ENCODE measurements around the gene TMPRSS11E. TPM values are rescaled to one million over a fixed set of nuclear protein-coding genes. Genes with fewer than 3 reads are reported as not detected.

The TMPRSS11E gene
- polyA plus RNA-seq, 3 donors = not detected

- Histone ChIP-seq H3K9me3 (replicated peaks in 1 of 2; ENCODE audit: control insufficient read depth in 1 of 2, insufficient read depth in 1 of 2, low read length in 2 of 2) (no peaks in the 10 kb centered on the region), H3K4me3 (replicated peaks in 1 of 3; ENCODE audit: low read depth in 2 of 3, low read length in 3 of 3) (no peak overlapping the region), H3K4me2 (replicated peaks; ENCODE audit: extremely low read depth, low read length, poor library complexity, severe bottlenecking) (no peak overlapping the region), H3K79me2 (ENCODE audit: insufficient read depth, low read length) (no peaks in the 10 kb centered on the region), H3K27me3 (ENCODE audit: control insufficient read depth in 2 of 2, insufficient read depth in 2 of 2, low read length in 2 of 2) (no peaks in the 10 kb centered on the region), H3K9ac (ENCODE audit: insufficient read depth, low read length, poor library complexity, severe bottlenecking) (no peak overlapping the region), H4K20me1 (ENCODE audit: insufficient read depth, low read length) (no peaks in the 10 kb centered on the region), H3K4me1 (ENCODE audit: control insufficient read depth in 1 of 2, insufficient read depth in 2 of 2, low read length in 2 of 2) (no peaks in the 10 kb centered on the region), H3K36me3 (replicated peaks in 1 of 2; ENCODE audit: control insufficient read depth in 1 of 2, insufficient read depth in 2 of 2, low read length in 2 of 2) (no peaks in the 10 kb centered on the region), H2AFZ (ENCODE audit: insufficient read depth, low read depth, low read length, poor library complexity, severe bottlenecking) (no peak overlapping the region), H3K27ac (ENCODE audit: low read depth in 1 of 2, low read length in 2 of 2) (no peak overlapping the region)
- intact Hi-C loops (cut with micrococcal nuclease) = no loop called here
- Mint-ChIP-seq H3K4me3 (no peak overlapping the region), H3K9me3 (peaks cover 0 to 4% (median 2%) of the 10 kb centered on the region in 7 donors), H3K27ac (no peak overlapping the region), H3K36me3 (no peaks in the 10 kb centered on the region), H3K4me1 (no peaks in the 10 kb centered on the region), H3K27me3 (ENCODE audit: low read depth in 3 of 3) (peaks cover 0 to 2% (median 0%) of the 10 kb centered on the region in 3 donors)
- WGBS (ENCODE audit: insufficient coverage) = no CpG with 5 or more reads among the region's 3 CpGs
- TF ChIP-seq CTCF (IDR thresholded peaks at IDR 0.05) = no peak
- no peak for DNase-seq
These were observed 14.5 kb downstream of the TMPRSS11E start for GRCh38 chr4:68461790-68462189.

- no peaks in the 10 kb centered on the region for H3K36me3 ChIP-seq (replicated peaks in 1 of 2; ENCODE audit: control insufficient read depth in 1 of 2, insufficient read depth in 2 of 2, low read length in 2 of 2)
These were observed 15.4 kb downstream of the TMPRSS11E start for GRCh38 chr4:68462691-68463090.

More at GRCh38 chr4:68462691-68463090, 15.4 kb downstream of the TMPRSS11E start:
- Mint-ChIP-seq H3K27me3 (ENCODE audit: low read depth in 3 of 3) (peaks cover 0 to 2% (median 2%) of the 10 kb centered on the region in 3 donors), H3K36me3 (no peaks in the 10 kb centered on the region), H3K4me3 (no peak overlapping the region), H3K27ac (no peak overlapping the region), H3K4me1 (no peaks in the 10 kb centered on the region), H3K9me3 (peaks cover 0 to 4% (median 2%) of the 10 kb centered on the region in 7 donors)
- Histone ChIP-seq H3K27me3 (ENCODE audit: control insufficient read depth in 2 of 2, insufficient read depth in 2 of 2, low read length in 2 of 2) (no peaks in the 10 kb centered on the region), H3K9ac (ENCODE audit: insufficient read depth, low read length, poor library complexity, severe bottlenecking) (no peak overlapping the region), H3K4me3 (replicated peaks in 1 of 3; ENCODE audit: low read depth in 2 of 3, low read length in 3 of 3) (no peak overlapping the region), H3K4me1 (ENCODE audit: control insufficient read depth in 1 of 2, insufficient read depth in 2 of 2, low read length in 2 of 2) (no peaks in the 10 kb centered on the region), H3K4me2 (replicated peaks; ENCODE audit: extremely low read depth, low read length, poor library complexity, severe bottlenecking) (no peak overlapping the region), H4K20me1 (ENCODE audit: insufficient read depth, low read length) (no peaks in the 10 kb centered on the region), H3K9me3 (replicated peaks in 1 of 2; ENCODE audit: control insufficient read depth in 1 of 2, insufficient read depth in 1 of 2, low read length in 2 of 2) (no peaks in the 10 kb centered on the region), H2AFZ (ENCODE audit: insufficient read depth, low read depth, low read length, poor library complexity, severe bottlenecking) (no peak overlapping the region), H3K27ac (ENCODE audit: low read depth in 1 of 2, low read length in 2 of 2) (no peak overlapping the region), H3K79me2 (ENCODE audit: insufficient read depth, low read length) (no peaks in the 10 kb centered on the region)
- intact Hi-C loops (cut with micrococcal nuclease) = no loop called here
- TF ChIP-seq CTCF (IDR thresholded peaks at IDR 0.05) = no peak
- DNase-seq = no peak
- WGBS (ENCODE audit: insufficient coverage) = 100% methylated on average over 1 of the region's 2 CpGs
